ENCODE measurements around the gene RAB23. TPM values are rescaled to one million over a fixed set of nuclear protein-coding genes. Genes with fewer than 3 reads are reported as not detected.

RAB23 gene
- total RNA-seq, 1 experiment from 2014 or later: 18.1 TPM

DNA sequence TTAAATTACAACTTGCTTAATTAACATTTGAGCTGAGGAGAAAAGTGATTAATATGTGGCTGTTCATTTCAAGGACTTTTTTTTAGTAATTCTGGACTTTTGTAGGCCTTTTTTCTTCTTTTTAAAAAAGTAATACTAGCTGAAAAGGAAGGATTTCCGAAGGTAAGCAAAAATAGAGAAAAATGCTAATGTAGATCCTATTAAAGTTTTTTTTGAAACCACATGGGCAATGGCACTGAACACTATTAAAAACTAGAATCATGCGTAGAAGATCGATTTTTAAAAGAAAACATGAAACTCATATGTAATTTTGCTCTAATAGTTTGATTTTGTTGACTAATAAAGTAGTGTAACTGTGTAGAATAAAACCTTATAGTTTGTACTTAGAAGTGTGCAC, 47.6 kb downstream of the RAB23 start:
- no peak for DNase-seq
- no peak overlapping the region for H4K8ac ChIP-seq (replicated peaks; ENCODE audit: insufficient read length, low read depth, low read length)
- TF ChIP-seq CTCF (conservative IDR thresholded peaks at IDR 0.05): no peak
- no peaks in the 10 kb centered on the region; the same call in 1 of the 2 replicates for H3K27me3 ChIP-seq (ENCODE audit: insufficient read depth, low read length)
- no peak overlapping the region for H3T11ph ChIP-seq (ENCODE audit: low read length)
- H3K23me2 ChIP-seq (ENCODE audit: insufficient read length, low read depth, low read length, poor library complexity, severe bottlenecking): peaks cover 11% of the 10 kb centered on the region
- H2BK12ac ChIP-seq (ENCODE audit: insufficient read length, low read depth, low read length): no peak overlapping the region
- Mint-ChIP-seq H3K36me3 (ENCODE audit: insufficient read depth in 1 of 3, low read depth in 3 of 3) (no peaks in the 10 kb centered on the region; a peak in 1 of 7 replicates), H3K4me1 (peaks cover 34 to 41% of the 10 kb centered on the region in 2 experiments), H3K27me3 (ENCODE audit: low read depth) (no peaks in the 10 kb centered on the region), H3K4me3 (peak overlapping the region; percentile 83 to 94; a peak in 3 of 5 replicates), H3K9me3 (no peaks in the 10 kb centered on the region; a peak in 1 of 5 replicates), H3K27ac (no peak overlapping the region)
- H3K27ac ChIP-seq (ENCODE audit: insufficient read length, low read depth, low read length): no peak overlapping the region
- no peaks in the 10 kb centered on the region for H3K79me1 ChIP-seq (ENCODE audit: insufficient read depth, low read depth, low read length, poor library complexity, severe bottlenecking)
- H2AK5ac ChIP-seq (ENCODE audit: insufficient read length, low read length): no peak overlapping the region
- H3K79me2 ChIP-seq (ENCODE audit: insufficient read depth, low read length): peaks cover 16% of the 10 kb centered on the region; the same call in 1 of the 2 replicates
- no peak overlapping the region for H3K14ac ChIP-seq (ENCODE audit: insufficient read depth, low read length)
- H3K4me2 ChIP-seq (ENCODE audit: insufficient read depth, insufficient read length, low read length): peak overlapping the region; percentile 95
- no peak overlapping the region for H2BK20ac ChIP-seq (ENCODE audit: low read depth, low read length, poor library complexity, severe bottlenecking)
- H2BK5ac ChIP-seq (ENCODE audit: insufficient read length, low read length): no peak overlapping the region
- H4K20me1 ChIP-seq (ENCODE audit: control insufficient read depth, insufficient read depth, insufficient read length): no peaks in the 10 kb centered on the region
- no peaks in the 10 kb centered on the region for H3K9me3 ChIP-seq (ENCODE audit: control insufficient read depth, low read depth, low read length)
- no peak overlapping the region for H3K9ac ChIP-seq (ENCODE audit: extremely low read depth, insufficient read length, low read length)
- no CpG with 5 or more reads among the region's 3 CpGs for WGBS (ENCODE audit: extremely low coverage, insufficient read length, low lambda C conversion rate)
- no peak overlapping the region for H2AFZ ChIP-seq (ENCODE audit: low read length)
- no peak overlapping the region for H3K4ac ChIP-seq (ENCODE audit: low read depth, low read length)
- no peak overlapping the region for H2BK120ac ChIP-seq (ENCODE audit: low read depth, low read length, poor library complexity, severe bottlenecking)
- H4K5ac ChIP-seq (ENCODE audit: insufficient read length, low read depth, low read length): no peak overlapping the region
- H2BK15ac ChIP-seq (ENCODE audit: low read depth, low read length): no peak overlapping the region
- H3K23ac ChIP-seq (ENCODE audit: insufficient read length, low read depth, low read length): no peak overlapping the region
- H3K18ac ChIP-seq (ENCODE audit: insufficient read length, low read depth, low read length): no peak overlapping the region
- H3K56ac ChIP-seq (ENCODE audit: insufficient read length, low read depth, low read length): no peak overlapping the region
- H4K91ac ChIP-seq (ENCODE audit: insufficient read length, low read depth, low read length): no peak overlapping the region
- no peaks in the 10 kb centered on the region for H3K4me1 ChIP-seq (ENCODE audit: insufficient read depth, low read length)
